Stimulated activated CD8-positive, alpha-beta memory T cell treated with anti-CD3 and anti-CD28 coated beads, Interleukin-12 subunit alpha, Interleukin-12 subunit beta, amount 100 ng/mL, for 24 hours (primary cell): ENCODE measurements around the gene CACNA1I.
"Not testable (repeated sequence)": the region's sequence is repeated elsewhere in the genome, so short reads cannot be mapped to it uniquely, and the experiment has no call there.

Experiments used
- DNase-seq: peaks from one replicate; pipeline ENCODE4 v3.0.0-alpha.2; 2020; ENCODE audit errors: extremely low read depth

CACNA1I gene

GRCh38 chr22:39718206-39718605 is 147.7 kb downstream of the CACNA1I start:
- no peak for DNase-seq

GRCh38 chr22:39718921-39719475 is 148.4 kb downstream of the CACNA1I start:
- DNase-seq = no peak

GRCh38 chr22:39719559-39720450 is 149.3 kb downstream of the CACNA1I start:
- no peak for DNase-seq

GRCh38 chr22:39721206-39722031 is 150.9 kb downstream of the CACNA1I start:
- no peak for DNase-seq

- DNase-seq = no peak
Measured at GRCh38 chr22:39722032-39722325, 151.4 kb downstream of the CACNA1I start.

- DNase-seq = no peak
Measured at GRCh38 chr22:39722501-39722900, 151.9 kb downstream of the CACNA1I start.

GRCh38 chr22:39723463-39723862 is 152.9 kb downstream of the CACNA1I start:
- DNase-seq = no peak

GRCh38 chr22:39723899-39724351 is 153.4 kb downstream of the CACNA1I start:
- no peak for DNase-seq

- DNase-seq = no peak
Measured at GRCh38 chr22:39724390-39724789, 153.8 kb downstream of the CACNA1I start.

GRCh38 chr22:39724857-39725256 is 154.3 kb downstream of the CACNA1I start:
- DNase-seq = no peak

GRCh38 chr22:39725351-39726035 is 154.9 kb downstream of the CACNA1I start:
- no peak for DNase-seq

- DNase-seq = no peak
Measured at GRCh38 chr22:39727541-39727940, 157.0 kb downstream of the CACNA1I start.

- DNase-seq = no peak
Measured at GRCh38 chr22:39728236-39728860, 157.8 kb downstream of the CACNA1I start.

GRCh38 chr22:39729141-39729934 is 158.8 kb downstream of the CACNA1I start:
- no peak for DNase-seq

GRCh38 chr22:39731481-39731880 is 160.9 kb downstream of the CACNA1I start:
- no peak for DNase-seq

- no peak for DNase-seq
Measured at GRCh38 chr22:39731881-39732555, 161.5 kb downstream of the CACNA1I start.

GRCh38 chr22:39732625-39733024 is 162.1 kb downstream of the CACNA1I start:
- no peak for DNase-seq

- no peak for DNase-seq
Measured at GRCh38 chr22:39733191-39733590, 162.6 kb downstream of the CACNA1I start.

- DNase-seq = not testable (repeated sequence)
Measured at GRCh38 chr22:39734046-39734445, 163.5 kb downstream of the CACNA1I start.

- no peak for DNase-seq
Measured at GRCh38 chr22:39734866-39735265, 164.3 kb downstream of the CACNA1I start.
